ENCODE data around the gene SLC16A10.
"Not testable (repeated sequence)": the region's sequence is repeated elsewhere in the genome, so short reads cannot be mapped to it uniquely, and the experiment has no call there.

SLC16A10 gene

DNA sequence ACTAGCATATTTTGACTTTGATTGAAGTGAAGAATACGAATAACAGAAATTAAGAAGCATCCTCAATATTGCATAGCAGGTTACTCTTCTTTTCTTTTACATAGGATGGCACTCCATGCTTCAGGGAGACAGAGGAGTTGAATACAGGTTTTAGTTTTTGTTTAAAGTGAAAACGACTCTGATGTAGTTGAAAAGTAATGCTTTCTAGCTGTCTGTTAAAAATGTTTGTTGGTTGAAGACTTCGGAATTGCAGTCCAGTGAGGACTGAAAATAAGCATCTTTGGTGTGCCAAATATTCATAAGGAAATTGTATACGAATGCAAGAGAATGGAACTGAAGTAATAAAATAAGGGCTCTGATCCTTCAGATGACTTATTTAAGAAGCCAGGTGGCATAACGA lies 618 bp upstream of the SLC16A10 start:
- DNase-seq (ENCODE audit: low read depth): no peak

DNA sequence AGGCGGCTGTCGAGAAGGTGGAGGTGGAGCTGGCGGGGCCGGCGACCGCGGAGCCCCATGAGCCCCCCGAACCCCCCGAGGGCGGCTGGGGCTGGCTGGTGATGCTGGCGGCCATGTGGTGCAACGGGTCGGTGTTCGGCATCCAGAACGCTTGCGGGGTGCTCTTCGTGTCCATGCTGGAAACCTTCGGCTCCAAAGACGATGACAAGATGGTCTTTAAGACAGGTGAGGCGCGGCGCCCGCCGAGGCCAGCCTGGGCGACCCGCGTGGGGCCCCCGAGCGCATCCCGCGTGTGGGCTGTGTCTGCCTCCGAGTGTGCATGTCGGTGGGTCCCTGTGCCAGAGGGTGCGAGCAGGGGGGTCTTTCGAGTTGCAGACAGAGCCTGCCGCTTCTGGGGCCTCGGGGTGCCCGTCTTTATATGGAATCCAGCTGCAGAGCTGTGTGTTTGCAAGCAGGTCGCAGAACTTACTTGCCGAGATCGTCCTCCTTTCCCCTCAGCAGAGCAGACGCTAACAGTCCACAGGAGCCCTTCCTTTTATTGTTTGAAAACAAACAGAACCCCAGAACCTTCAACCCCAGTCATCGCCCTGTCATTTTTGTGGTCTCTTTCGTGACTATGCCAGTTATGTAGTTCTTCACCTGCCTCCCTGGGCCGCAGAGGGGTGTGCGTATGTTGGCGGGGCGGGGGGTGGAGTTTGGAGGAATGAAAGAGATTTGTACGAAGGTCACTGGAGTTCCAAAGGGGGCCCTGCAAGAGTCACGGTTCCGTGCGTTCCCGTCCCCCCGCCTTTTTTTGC lies 766 bp downstream of the SLC16A10 start:
- peak; percentile 12 for DNase-seq (ENCODE audit: low read depth)

DNA sequence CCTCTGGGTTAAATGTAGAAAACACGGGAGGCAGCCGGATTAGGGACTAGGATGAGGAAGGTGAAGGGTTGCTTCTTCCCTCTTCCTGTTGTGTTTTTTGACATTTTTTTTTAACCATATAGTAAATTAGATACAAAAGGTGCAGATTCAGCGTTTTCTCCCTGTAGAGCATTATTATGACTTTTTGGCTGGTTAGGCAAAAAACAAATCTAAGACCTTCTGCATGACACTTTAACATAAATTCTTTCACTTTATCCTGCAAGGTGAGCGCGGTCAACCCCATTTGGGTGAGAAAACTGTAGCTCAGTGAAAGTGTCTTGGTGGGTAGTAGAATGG lies 1.3 kb downstream of the SLC16A10 start:
- DNase-seq (ENCODE audit: low read depth): no peak

DNA sequence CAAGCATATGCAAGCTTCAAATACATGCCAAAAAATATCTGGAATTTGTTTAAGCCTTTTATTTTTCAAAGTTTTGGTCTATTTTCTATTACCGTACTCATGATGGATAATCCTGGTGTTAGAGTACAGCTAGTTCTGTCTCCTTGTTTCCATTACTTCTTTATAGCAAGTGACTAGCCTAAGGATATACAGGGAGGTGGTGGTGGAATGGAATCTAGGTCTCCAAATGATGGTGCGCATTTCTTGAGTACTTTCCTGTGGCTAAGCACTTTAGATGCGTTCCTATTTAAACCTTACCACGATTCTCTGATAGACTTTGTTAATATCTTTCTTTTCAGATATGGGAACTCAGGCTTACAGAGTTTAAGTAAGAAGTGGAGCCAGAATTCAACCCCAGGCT lies 3.5 kb downstream of the SLC16A10 start:
- DNase-seq (ENCODE audit: low read depth): no peak

DNA sequence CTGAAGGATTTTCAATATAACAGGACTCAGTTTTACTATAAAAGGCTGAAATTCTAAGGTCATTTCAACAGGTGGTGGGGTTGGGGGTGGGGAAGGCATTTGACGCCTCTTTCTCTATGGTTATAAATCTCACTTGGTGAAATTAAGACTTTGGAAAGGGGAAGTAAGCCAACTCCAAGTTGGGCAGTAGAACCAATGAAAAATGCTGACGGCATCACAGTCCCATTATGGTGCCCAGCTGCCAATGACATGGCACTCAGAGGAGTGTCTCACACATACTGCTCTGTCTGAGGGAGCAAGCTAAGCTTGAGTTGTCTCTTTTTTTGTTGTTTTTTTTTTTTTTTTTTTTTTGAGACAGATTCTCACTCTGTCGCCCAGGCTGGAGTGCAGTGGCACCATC lies 4.7 kb downstream of the SLC16A10 start:
- DNase-seq (ENCODE audit: low read depth): no peak

DNA sequence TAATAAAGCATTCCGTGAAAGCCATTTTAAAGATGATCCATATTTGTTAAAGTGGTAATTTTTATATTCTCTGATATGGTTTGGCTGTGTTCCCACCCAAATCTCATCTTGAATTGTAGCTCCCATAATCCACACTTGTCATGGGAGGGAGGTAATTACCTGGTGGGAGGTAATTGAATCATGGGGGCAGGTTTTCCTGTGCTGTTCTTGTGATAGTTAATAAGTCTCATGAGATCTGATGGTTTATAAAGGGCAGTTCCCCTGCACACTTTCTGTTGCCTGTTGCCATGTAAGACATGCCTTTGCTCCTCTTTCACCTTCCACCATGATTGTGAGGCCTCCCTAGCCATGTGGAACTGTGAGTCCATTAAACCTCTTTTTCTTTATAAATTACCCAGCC lies 8.2 kb downstream of the SLC16A10 start:
- not testable (repeated sequence) for DNase-seq (ENCODE audit: low read depth)

DNA sequence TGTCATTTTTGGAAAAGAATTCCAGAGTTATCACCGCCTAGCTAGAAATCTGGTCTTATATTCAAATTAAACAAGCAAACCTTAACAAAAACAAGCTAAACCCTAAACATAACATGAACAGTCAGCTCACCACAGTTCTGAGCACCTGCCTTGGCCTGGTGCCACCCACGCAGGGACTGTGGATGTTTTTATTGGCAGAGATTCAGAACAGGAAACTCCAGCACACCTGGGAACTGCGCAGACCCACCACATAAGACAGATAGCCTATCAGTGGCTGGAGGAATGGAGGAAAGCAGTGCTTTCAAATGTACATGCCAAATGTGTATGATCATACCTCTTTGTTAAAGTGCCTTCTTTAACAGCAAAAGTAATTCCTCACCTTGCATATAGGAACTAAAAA lies 8.9 kb downstream of the SLC16A10 start:
- no peak for DNase-seq (ENCODE audit: low read depth)

DNA sequence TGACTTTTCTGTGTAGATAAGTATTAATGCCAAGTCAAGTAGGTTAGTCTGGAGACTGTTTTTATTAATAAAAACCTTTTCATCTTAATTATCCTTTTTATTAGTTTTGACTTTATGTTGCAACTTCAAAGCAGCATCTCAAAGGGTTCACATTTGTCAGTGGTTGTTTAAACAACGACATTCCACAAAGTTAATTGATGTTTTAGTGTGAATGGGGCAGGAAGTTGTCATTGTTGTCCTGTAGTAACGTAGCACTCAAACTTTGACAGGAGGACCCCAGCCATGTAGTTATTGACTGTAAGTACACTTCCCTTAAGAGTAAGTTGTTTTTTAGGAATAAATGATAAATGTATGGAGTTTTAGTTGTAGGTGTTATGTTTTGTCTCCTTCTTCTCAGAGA lies 11.3 kb downstream of the SLC16A10 start:
- no peak for DNase-seq (ENCODE audit: low read depth)

DNA sequence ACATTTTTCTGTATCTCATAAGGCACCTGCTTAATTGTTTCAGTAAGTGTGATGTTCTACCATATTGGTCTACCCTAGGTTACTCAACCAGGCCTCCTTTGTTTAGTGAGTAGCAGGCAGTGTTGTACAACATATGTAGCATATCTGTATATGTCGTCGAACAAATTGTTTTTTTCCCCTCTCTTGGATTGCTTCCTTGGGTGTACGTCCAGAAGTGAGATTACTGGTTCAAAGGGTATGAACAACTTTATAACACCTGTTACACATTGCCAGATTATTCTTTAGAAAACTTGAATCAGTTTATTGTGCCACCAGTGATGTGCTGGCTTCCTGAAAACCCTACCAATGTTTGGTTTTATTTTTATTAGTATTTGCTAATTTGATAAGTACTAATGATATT lies 14.7 kb downstream of the SLC16A10 start:
- no peak for DNase-seq (ENCODE audit: low read depth)

DNA sequence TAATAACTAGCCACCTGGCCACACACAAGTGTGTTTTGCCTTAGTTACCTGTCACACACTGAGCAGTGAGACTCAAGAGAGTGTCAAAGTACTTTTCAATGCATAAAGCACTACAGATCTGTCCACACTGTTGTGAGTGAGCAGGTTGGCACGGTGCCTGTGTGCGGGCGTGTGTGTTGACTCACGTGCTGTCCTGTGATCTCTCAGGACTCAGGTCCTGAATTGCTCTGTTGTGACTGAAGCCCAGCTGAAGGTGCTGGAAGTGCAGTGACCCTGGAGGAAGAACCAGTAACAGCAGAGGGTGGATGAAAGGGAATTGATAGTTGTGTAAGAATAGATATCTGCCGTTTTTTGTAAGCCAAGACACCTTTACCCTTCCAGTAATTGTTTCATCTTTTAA lies 18.3 kb downstream of the SLC16A10 start:
- no peak for DNase-seq (ENCODE audit: low read depth)

DNA sequence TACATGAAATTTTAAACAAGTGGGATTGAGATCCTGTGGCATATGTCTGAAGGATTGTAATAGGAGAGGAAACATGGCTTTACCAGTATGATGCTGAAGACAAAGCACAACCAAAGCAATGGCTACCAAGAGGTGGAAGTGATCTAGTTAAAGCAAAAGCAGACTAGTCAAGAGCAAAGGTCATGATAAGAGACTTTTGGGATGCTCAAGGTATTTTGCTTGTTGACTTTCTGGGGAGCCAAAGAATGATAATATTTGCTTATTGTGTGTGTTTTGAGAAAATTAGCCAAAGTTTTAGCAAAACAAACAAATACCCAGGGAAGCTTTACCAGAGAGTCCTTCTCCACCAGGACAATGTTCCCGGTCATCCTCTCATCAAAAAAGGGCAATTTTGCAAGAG lies 20.3 kb downstream of the SLC16A10 start:
- no peak for DNase-seq (ENCODE audit: low read depth)

DNA sequence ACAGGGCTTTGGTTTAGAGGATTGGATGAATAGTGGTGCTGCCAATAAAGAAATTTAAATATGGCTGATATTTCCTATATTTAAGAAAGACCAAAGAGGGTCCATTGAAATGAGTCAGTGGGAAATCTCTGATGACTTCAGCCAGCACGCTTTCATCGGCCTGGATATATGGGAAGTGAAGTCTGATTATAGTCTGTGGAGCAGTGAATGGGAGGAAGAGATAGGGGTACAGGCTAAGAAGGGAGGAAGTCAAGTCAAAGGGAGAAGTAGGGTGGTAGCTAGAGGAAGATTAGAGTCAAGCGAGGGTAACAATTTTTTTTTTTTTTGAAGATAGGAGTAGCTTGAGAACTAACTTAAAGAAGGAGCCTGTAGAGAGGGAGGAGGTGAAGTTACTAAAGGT lies 22.7 kb downstream of the SLC16A10 start:
- no peak for DNase-seq (ENCODE audit: low read depth)

DNA sequence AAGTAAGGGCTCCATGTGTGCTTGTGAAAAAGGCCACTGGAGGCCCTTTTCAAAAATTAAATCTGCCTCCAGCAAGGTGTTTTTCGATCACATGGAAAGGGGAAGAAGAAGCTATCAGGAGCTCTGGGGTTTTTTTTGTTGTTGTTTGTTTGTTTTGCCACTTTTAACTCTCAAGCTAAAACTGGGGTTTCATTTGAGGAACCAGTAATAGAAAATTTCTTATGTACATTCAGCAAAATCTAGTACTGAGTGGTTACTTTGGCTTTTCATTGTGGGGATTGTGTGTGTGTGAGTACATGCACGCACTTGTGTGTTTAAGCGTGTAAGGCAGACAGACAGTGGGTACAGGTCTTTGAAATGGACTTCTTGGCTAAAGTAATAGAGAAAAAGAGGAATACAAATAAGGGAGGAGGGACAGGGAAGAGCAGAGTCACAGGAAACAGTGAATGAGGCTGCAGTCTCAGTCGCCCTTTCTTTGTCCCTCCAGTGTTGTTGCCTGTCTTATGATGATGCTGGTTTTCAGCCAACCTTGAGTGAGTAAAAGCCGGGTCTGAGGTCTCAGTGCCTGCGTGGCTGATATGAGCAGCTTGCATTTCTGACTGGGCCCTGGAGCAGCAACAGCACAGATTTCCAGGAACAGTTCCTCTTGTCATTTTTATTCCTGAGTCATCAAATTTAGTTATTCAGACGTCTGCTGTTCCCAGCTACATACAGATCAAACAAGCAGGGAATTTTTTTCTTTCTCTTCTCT lies 26.2 kb downstream of the SLC16A10 start:
- no peak for DNase-seq (ENCODE audit: low read depth)

DNA sequence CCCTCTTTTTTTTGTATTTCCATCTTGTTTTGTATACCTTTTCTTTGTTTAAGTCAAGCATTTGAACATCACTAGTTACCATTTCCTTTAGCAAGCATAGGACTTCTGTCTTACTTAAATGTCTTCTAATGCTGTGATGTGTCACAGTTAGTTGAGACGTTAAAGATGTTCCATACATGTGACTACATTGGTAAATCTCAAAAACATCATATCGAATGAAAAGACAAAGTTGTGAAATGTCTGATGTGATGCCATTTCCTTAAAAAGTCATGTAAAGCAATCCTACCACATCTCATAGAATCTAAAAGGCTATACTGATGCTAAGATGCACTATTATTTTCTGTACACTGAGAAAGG lies 26.8 kb downstream of the SLC16A10 start:
- DNase-seq (ENCODE audit: low read depth): no peak

DNA sequence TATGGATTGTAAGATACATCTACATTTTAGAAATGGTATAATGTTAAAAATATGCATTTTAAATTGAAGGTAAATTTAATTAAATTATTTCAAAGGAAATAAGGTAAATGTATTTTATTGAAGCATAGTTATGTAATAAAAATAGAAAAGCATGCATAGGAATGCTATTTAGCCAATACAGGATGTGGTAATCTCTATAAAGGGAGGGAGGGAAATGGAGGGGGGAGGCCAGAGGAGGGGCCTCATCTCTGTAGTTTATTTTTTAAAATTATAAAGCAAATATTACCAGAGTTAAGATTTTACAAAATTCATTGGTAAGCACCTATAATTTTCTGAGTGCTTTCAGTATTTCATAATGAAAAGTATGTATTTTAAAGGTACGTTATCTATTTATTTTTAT lies 27.2 kb downstream of the SLC16A10 start:
- no peak for DNase-seq (ENCODE audit: low read depth)

DNA sequence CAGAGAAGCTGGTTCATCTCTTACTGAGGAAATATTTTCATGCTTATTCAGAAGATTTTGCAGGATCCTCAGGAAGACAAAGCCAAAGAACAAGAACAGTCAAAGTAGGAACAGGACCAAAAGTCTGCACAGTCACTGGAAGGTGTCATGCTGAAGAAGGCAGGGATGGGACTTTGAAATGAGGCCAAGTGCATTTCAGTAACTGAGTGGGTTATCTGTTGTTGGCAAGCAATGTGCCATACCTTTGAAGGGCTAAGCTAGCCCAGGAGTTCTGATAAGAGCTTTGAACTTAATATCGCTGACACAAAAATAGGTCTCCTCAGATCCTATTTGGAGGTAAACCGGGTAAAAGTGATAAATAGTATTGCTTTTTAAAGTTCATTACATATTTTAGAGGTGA lies 31.5 kb downstream of the SLC16A10 start:
- no peak for DNase-seq (ENCODE audit: low read depth)

DNA sequence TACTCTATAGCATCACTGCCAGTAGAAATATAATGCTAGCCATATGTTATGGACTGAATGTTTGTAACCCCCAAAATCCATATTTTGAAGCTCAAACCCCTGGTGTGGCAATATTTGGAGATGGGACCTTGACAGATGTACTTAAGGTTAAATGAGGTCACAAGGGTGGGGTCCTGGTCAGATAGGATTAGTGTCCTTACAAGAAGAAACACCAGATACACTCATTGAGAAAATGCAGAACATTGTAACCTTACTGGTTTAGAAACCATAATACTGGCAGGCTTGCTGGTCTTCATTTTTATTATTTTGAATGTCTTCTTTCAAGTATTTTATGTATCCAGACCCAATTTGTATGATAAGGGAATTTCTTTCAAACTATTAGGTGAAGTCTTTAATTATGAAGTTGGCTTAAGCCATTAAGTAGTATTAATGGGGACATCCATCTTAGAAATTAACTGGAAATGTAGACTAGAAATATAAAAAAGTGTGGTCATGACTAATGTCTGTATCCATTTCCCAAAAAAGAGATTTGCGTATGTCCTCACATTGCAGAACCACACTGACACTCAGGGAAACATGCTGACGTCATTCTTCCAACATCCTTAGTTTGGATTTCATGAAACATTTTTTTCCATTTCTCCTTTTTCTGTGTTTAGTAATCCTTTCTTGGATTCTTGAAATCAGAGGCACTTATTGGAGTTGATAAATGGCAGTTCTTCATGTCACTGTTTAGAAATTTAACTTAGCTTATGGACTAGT lies 32.4 kb downstream of the SLC16A10 start:
- no peak for DNase-seq (ENCODE audit: low read depth)

DNA sequence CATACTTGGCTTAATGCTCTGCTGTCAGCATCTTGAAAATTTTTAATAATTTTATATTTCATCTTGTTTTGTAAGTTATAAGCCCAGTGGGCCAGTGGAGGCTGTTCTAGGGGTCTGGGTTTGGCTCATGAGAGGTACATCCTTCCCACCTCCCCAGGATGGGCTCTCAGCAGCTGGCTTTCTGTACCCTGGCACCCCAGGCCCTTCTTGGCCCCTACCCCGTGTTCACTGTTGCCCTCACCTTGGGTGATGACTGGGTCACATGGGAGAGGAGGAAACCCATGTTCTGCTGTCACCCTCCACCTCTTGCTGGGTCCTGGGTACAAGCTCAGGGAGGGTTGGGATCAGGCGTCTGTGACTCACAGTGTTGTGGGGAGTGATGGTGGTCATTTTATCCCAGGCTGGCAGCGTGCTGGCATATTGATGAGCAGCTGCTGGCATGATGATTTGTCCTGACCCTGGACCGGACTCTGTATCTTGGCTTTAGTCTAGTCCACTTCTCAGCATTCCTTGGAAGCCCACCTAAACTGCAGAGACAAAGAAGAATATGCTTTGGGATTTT lies 34.6 kb downstream of the SLC16A10 start:
- no peak for DNase-seq (ENCODE audit: low read depth)

DNA sequence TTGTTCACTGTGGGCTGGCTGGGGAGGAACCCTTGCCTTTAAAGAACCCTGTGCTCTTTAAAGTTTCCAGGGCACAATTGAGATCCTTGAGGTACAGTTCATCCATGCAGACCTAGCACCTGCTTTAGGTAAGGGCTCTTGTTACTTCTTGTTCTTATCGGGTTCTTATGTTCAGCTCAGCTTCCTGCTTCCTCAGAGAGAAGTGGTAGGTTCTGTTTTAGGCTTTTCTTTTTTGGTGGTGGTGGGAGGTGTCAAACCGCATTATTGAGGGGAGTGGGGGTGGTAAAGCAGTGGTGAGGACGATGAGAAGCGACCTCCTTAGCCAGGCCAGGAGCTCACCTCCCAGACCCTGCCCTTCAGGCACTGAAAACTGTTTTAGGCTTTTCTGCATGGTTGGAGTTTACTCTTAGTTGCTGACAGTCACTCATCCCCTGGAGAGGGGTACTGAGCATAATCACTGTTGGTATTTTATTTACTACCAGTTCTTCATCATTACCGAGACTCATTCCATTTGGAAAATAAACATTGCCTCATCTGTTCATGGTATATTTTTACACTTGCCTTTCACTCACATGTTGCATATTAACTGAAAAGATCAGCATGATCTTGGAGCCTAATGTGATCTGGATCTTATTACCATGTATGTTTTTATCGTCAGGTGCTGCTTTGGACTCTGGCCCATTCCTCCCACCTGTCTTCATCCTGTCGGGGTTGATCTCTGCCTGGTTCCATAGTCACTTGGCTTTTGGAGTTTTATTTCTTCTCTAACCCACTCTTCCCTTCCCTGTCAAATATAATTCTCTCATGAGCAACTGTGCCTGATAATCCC lies 35.4 kb downstream of the SLC16A10 start:
- DNase-seq (ENCODE audit: low read depth): no peak

DNA sequence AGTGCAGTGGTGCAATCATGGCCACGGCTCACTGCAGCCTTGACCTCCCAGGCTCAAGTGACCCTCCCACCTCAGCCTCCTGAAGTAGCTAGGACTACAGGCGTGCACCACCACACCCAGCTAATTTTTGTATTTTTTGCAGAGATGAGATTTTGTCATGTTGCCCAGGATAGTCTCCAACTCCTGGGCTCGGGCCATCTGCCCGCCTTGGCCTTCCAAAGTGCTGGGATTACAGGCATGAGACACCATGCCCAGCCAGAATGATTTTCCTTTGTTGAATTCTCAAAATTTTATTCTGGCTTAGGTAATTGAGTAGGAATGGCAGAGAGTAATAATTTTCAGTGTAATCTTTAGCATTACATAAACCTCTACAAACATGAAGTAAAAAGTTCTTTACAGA lies 37.1 kb downstream of the SLC16A10 start:
- no peak for DNase-seq (ENCODE audit: low read depth)

DNA sequence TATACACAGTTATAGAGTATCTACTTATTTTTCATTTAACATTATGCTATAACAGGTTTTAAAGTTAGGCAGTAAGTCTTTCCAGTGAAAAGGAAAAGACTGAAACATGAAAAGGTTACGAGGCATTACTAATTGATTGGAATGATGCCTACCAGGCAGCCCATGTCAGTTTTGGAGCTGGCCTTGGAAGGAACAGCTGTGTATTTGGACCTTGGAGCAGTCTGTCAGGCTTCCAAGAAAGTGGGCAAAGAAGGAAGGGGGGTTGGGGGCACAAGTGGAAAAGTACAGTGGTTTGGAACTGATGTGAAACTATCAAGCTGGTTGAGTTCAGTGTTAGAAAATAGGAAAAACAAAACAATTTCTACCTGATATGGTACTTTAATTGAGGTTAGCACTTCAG lies 41.7 kb downstream of the SLC16A10 start:
- DNase-seq (ENCODE audit: low read depth): no peak

DNA sequence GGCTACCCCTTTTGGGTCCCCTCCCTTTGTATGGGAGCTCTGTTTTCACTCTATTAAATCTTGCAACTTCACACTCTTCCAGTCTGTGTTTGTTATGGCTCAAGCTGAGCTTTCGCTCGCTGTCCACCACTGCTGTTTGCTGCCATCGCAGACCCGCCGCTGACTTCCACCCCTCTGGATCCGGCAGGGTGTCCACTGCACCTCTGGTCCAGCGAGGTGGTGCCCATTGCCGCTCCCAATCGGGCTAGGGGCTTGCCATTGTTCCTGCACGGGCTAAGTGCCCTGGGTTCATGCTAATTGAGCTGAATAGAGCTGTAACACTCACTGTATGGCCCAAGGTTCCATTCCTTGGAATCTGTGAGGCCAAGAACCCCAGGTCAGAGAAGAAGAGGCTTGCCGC lies 43.7 kb downstream of the SLC16A10 start:
- not testable (repeated sequence) for DNase-seq (ENCODE audit: low read depth)
